RPMI7951 (cell line): ENCODE measurements around the gene MAP4K1. TPM values are rescaled to one million over a fixed set of nuclear protein-coding genes. Genes with fewer than 3 reads are reported as not detected.
"Not testable (repeated sequence)": the region's sequence is repeated elsewhere in the genome, so short reads cannot be mapped to it uniquely, and the experiment has no call there.

Experiments used
- DNase-seq: peaks from one replicate; pipeline ENCODE4 v3.0.0-alpha.2; 2012; ENCODE audit warnings: low read depth
- total RNA-seq: library from RNA; depleted of rRNA; stranded (reverse); fragments of >200 nt; shearing (Covaris generic); gene quantifications from 2 replicates; pipeline ENCODE4 v1.2.3, GENCODE V29; 2014

MAP4K1 gene
- total RNA-seq, 1 experiment from 2014 or later, result not detected

GRCh38 chr19:38571682-38572081, 46.1 kb downstream of the MAP4K1 start:
- no peak for DNase-seq

- DNase-seq, result no peak
Observed at GRCh38 chr19:38569368-38569983, 48.3 kb downstream of the MAP4K1 start.

- DNase-seq, result no peak
Observed at GRCh38 chr19:38565691-38566105, 52.1 kb downstream of the MAP4K1 start.

- no peak for DNase-seq
Observed at GRCh38 chr19:38564981-38565690, 52.6 kb downstream of the MAP4K1 start.

- no peak for DNase-seq
Observed at GRCh38 chr19:38563475-38563874, 54.3 kb downstream of the MAP4K1 start.

- DNase-seq, result no peak
Observed at GRCh38 chr19:38562096-38562495, 55.7 kb downstream of the MAP4K1 start.

- no peak for DNase-seq
Observed at GRCh38 chr19:38561658-38562057, 56.1 kb downstream of the MAP4K1 start.

- no peak for DNase-seq
Observed at GRCh38 chr19:38561053-38561606, 56.6 kb downstream of the MAP4K1 start.

- peak; percentile 59 for DNase-seq
Observed at GRCh38 chr19:38559428-38560401, 58.0 kb downstream of the MAP4K1 start.

GRCh38 chr19:38558933-38559332, 58.8 kb downstream of the MAP4K1 start:
- DNase-seq, result not testable (repeated sequence)

GRCh38 chr19:38557205-38557799, 60.5 kb downstream of the MAP4K1 start:
- peak; percentile 56 for DNase-seq

GRCh38 chr19:38556521-38557174, 61.1 kb downstream of the MAP4K1 start:
- DNase-seq, result no peak

- no peak for DNase-seq
Observed at GRCh38 chr19:38555200-38555599, 62.6 kb downstream of the MAP4K1 start.

- no peak for DNase-seq
Observed at GRCh38 chr19:38554676-38555141, 63.0 kb downstream of the MAP4K1 start.

- not testable (repeated sequence) for DNase-seq
Observed at GRCh38 chr19:38553239-38553638, 64.5 kb downstream of the MAP4K1 start.

GRCh38 chr19:38551450-38551813, 66.3 kb downstream of the MAP4K1 start:
- DNase-seq, result no peak

- DNase-seq, result no peak
Observed at GRCh38 chr19:38550376-38550775, 67.4 kb downstream of the MAP4K1 start.

GRCh38 chr19:38549942-38550341, 67.8 kb downstream of the MAP4K1 start:
- DNase-seq, result no peak

- DNase-seq, result no peak
Observed at GRCh38 chr19:38549061-38549460, 68.7 kb downstream of the MAP4K1 start.

- DNase-seq, result no peak
Observed at GRCh38 chr19:38547421-38547820, 70.3 kb downstream of the MAP4K1 start.

- no peak for DNase-seq
Observed at GRCh38 chr19:38545596-38545995, 72.2 kb downstream of the MAP4K1 start.
